Stimulated activated CD4-positive, alpha-beta T cell treated with anti-CD3 and anti-CD28 coated beads, TNF-alpha, amount 100 ng/mL, for 24 hours (primary cell): Measurements from ENCODE around the gene LDB3.

Experiments
- DNase-seq, 3 experiments: peaks; one replicate each; pipeline ENCODE4 v3.0.0-alpha.2; 2020; ENCODE audit warnings: low read depth in 3 of 3

Gene LDB3

GRCh38 chr10:86759073-86759672, 90.9 kb downstream of the LDB3 start:
- DNase-seq, result no peak

- no peak for DNase-seq
These were observed 95.1 kb downstream of the LDB3 start for GRCh38 chr10:86763404-86763803.

GRCh38 chr10:86765548-86765947, 97.2 kb downstream of the LDB3 start:
- DNase-seq, result no peak

DNA sequence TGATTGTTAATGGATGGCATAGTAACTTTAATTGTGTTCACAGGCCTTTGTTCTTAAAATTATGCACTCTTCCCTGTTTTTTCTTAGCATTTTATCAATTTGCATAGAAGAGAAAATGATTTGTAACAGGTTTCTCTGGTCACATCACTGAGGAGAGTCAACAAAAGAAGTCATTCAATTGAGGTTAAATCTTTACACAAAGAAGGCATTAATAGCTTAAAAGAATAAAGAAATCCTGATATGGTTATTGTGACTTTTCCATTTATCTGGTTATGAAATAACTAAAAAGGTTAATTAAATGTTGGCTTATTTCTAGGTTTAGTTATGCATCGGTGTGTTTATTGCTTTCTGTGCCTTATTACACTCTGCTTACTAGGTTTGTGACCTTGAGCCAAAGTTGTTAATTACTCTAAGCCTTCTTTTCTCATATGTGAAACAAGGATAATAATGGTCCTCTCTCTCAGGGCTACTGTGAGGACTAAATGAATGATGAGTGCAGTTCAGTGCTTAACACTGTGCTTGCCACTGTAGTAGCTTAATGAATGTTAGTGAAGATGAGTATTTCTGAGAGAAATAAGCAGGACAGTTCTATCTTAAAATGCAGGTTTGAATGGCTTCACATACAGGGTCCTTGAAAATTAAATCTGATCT, 100.2 kb downstream of the LDB3 start:
- no peak for DNase-seq

DNA sequence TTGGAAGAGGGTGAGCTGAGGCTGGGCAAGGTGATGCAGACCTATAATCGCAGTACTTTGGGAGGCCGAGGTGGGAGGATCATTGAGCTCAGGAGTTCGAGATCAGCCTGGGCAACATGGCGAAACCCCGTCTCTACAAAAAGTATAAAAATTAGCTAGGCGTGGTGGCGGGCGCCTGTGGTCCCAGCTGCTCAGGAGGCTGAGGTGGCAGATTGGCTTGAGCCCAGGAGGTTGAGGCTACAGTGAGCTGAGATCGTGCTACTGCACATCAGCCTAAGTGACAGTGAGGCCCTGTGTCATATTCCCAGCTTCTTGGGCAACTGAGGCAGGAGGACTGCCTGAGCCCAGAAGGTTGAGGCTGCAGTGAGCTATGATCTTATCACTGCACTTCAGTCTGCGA, 101.7 kb downstream of the LDB3 start:
- no peak for DNase-seq

DNA sequence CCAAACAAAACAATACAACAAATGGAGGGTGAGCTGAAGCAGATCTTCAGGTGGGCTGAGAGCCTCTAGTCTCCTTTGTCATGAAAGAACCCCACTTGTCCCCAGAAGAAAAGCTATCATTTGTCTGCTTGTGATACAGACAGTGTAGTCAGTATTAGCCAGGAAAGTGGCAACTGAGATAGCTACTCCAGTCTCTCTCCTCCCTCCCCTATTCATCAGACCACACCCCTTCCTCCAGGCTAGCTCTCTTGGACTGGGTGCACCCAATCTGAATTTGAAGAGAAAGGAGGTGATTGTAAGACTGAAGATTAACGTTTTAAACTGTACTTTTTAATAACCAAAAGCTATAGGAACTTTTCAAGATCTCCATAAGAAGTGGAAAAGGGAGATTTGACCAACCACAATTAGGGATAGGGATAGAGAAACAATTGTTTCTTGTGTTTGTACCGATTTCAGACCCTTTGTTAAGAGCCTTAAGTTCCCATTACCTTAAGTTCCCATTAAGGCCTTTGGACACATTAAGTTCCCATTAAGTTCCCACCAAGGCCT, 102.2 kb downstream of the LDB3 start:
- no peak for DNase-seq

DNA sequence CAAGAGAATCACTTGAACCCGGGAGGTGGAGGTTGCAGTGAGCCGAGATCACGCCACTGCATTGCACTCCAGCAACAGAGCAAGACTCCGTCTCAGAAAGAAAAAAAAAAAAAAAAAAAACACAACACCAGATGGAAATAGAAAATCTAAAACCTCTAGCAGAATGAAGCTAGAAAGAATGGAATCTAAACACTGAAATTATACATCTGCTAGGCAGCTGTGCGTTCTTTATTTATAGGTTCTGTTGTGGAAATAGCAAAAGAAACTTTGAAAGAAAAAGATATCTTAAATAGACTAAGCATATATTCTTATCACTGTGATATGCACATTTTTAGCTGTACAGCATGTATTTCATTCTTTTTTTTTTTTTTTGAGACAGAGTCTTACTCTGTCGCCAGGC, 105.2 kb downstream of the LDB3 start:
- no peak for DNase-seq

DNA sequence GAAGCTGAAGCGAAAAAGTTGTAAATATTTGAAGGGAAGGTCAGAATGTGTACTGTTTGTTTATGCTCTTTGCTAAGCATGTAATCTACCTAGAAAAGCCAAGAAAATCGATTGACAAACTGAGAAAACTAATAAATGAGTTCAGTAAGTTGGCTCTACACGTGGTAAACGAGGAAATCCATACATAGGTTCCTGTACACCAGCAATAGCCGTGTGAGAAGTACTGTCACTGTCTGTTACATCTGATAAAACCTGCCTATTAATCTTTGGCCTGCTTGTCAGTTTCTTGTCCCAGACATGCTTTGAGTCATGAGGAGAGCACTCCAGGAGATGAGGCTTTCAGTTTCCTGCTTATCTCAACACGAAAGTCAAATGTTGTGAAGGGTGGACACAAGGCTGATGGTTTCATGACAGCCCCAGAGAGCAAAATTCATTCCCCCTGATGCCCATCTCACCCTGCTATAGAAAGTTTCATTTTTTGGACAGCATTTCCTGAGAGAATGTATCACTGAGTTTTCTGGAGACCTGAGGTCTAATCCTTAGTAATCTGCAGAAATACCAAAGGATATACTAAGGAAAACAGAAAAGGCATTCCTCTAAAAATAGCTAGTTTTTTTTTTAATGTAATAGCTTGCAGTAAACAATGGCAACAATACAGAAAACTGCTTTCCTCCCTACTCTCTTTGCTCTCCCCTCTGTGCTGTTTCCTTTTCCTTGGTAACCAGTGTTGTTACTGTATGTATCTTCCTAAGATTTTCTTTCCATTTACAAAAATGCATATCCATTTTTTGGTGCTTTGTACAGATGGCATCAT, 107.0 kb downstream of the LDB3 start:
- DNase-seq, result no peak

DNA sequence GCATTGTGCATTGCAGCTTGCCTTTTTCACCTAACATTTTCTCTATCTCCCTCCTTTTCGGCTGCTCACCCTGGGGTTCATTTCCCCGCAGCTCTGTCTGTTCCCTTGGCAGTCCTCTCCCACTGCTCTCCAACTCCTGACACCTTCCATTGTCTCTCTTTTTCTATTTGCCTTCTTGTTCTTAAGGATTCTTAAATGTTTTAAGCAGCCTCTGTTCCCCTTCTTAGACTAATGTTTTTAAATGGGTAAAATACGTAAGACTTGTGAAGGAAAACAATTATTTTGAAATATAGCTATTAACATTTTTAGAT, 107.5 kb downstream of the LDB3 start:
- DNase-seq, result no peak

- no peak for DNase-seq
These were observed 111.1 kb downstream of the LDB3 start for GRCh38 chr10:86779220-86780017.

DNA sequence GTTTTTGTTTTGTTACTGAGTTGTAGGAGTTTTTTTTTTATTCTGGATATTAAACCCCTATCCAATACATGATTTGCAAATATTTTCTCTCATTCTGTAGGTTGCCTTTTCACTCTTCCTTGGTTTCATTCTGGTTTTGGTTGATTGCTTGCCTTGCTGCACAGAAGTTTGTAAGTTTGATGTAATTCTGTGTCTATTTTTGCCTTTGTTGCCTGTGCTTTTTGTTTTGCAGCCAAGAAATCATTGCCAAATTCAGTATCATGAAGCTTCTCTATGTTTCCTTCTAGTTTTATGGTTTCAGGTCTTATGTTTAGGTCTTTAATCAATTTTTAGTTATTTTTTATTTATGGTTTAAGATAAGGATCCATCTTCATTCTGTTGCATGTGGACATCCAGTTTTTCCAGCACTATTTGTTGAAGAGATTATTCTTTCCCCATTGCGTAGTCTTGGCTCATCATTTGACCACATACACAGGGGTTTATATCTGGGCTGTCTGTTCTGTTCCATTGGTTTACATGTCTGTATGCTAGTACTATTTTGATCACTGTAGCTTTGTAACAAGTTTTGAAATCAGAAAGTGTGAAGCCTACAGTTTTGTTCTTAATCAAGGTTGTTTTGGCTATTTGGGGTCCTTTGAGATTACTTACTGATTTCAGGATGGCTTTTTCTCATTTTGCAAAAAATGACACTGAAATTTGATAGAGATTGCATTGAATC, 114.5 kb downstream of the LDB3 start:
- no peak for DNase-seq

DNA sequence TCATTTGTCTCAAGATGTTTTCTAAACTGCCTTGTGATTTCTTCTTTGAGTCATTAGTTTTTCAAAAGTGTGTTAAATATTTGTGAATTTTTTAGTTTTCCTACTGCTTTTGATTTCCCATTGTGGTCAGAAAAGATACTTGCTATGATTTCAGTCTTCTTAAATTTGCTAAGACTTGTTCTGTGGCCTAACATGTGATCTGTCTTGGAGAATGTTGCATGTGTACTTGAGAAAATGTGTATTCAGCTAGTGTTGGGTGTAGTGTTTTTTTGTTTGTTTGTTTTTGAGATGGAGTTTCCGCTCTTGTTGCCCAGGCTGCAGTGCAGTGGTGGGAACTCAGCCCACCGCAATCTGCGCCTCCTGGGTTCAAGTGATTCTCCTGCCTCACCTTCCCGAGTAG, 116.7 kb downstream of the LDB3 start:
- DNase-seq, result no peak
